ENCODE measurements around the gene GAB2. TPM values are rescaled to one million over a fixed set of nuclear protein-coding genes. Genes with fewer than 3 reads are reported as not detected.

The GAB2 gene
- total and polyA plus RNA-seq, 10 of the 15 experiments (the other 5 are each of a cell fraction or from before 2014, with no cell fraction given) = 0.69 to 12.6 (median 3.8) TPM

GRCh38 chr11:78248191-78248590 lies 169.4 kb downstream of the GAB2 start:
- FAIRE-seq (no peak), DNase-seq (ENCODE audit: low read depth, low spot score) (no peak), ATAC-seq (no peak)
- Histone ChIP-seq H4K20me1 (ENCODE audit: control insufficient read depth, insufficient read depth) (no peaks in the 10 kb centered on the region), H3K4me2 (ENCODE audit: control insufficient read depth, insufficient read depth) (no peak overlapping the region), H3K36me3 (ENCODE audit: control insufficient read depth in 2 of 2, insufficient read depth in 2 of 2, low read length in 1 of 2) (no peaks in the 10 kb centered on the region), H3K4me1 (ENCODE audit: control insufficient read depth, insufficient read depth, low read length) (peaks cover 5% of the 10 kb centered on the region), H3K27ac (ENCODE audit: control insufficient read depth, insufficient read depth) (no peak overlapping the region), H3K79me2 (ENCODE audit: control insufficient read depth, insufficient read depth, low read length) (no peaks in the 10 kb centered on the region), H2AFZ (ENCODE audit: control insufficient read depth, low read depth, low read length) (no peak overlapping the region), H3K4me3 (no peak overlapping the region), H3K9me3 (replicated peaks; ENCODE audit: control insufficient read depth, insufficient read depth, low read length) (no peaks in the 10 kb centered on the region), H3K27me3 (replicated peaks in 1 of 2; ENCODE audit: control insufficient read depth in 2 of 2, insufficient read depth in 2 of 2, low read length in 1 of 2) (no peaks in the 10 kb centered on the region), H3K9ac (ENCODE audit: control insufficient read depth, insufficient read depth, low read length) (no peak overlapping the region)
- in situ Hi-C loops (cut with MboI) (no loop called here), intact Hi-C loops (cut with micrococcal nuclease; ENCODE audit: unreplicated experiment) (no loop called here)
- TF ChIP-seq MEF2A (IDR thresholded peaks at IDR 0.05; ENCODE audit: insufficient read depth, low read depth, low read length) (no peak), PAX8 (IDR thresholded peaks at IDR 0.05) (no peak), POLR2A (IDR thresholded peaks at IDR 0.05; ENCODE audit: low read depth, low read length) (no peak), SMARCA5 (IDR thresholded peaks at IDR 0.05) (no peak), PKNOX1 (IDR thresholded peaks at IDR 0.05) (no peak), ZBTB4 (CRISPR knock-in tag; IDR thresholded peaks at IDR 0.05) (no peak), JUND (IDR thresholded peaks at IDR 0.05; ENCODE audit: low read depth, low read length) (no peak), MYB (IDR thresholded peaks at IDR 0.05; ENCODE audit: borderline replicate concordance, low read depth, low read length) (no peak), STAT3 (IDR thresholded peaks at IDR 0.05; ENCODE audit: low read depth, low read length) (no peak), IRF5 (IDR thresholded peaks at IDR 0.05; ENCODE audit: borderline replicate concordance) (no peak), EED (IDR thresholded peaks at IDR 0.05; ENCODE audit: low read depth) (no peak), ZSCAN29 (IDR thresholded peaks at IDR 0.05) (no peak), NR2C2 (IDR thresholded peaks at IDR 0.05; ENCODE audit: borderline replicate concordance, control insufficient read depth, insufficient read length, low read depth) (no peak), MTA3 (IDR thresholded peaks at IDR 0.05; ENCODE audit: borderline replicate concordance, low read length) (no peak), ATF2 (IDR thresholded peaks at IDR 0.05; ENCODE audit: low read length) (no peak), BHLHE40 (IDR thresholded peaks at IDR 0.05; ENCODE audit: borderline replicate concordance in 1 of 2, low read depth in 2 of 2, low read length in 1 of 2) (no peak)
- ChIA-PET POLR2A (no interaction called here), SMC1A (ENCODE audit: uncharacterized antibody, unreplicated experiment) (interaction anchor here (1.0 kb wide), 1 partner anchor 10 kb away, joined by 3 read pairs; no protein-coding TSS in a partner anchor), CTCF (no interaction called here), RAD21 (ENCODE audit: unreplicated experiment) (no interaction called here)
- no TSS peak for BruUV-seq (replicated peaks)
- 98% methylated on average over 3 of the region's 3 CpGs for WGBS (ENCODE audit: insufficient coverage, insufficient replicate concordance, low lambda C conversion rate, missing lambda C conversion rate)
